MM.1S (cell line): ENCODE results near the gene FRY.

Experiments used
- EZH2 ChIP-seq: fragments of 300-600 bp; sonication (generic); optimal IDR thresholded peaks from 2 replicates; pipeline ENCODE3; 2017; ENCODE audit warnings: low read depth, mild to moderate bottlenecking, antibody characterized with exemption, low read length, mixed read lengths
- EZH2phosphoT487 ChIP-seq: fragments of 300-600 bp; sonication (generic); IDR thresholded peaks from 2 replicates; pipeline ENCODE4 v1.6.1; 2018; ENCODE audit warnings: antibody characterized with exemption, low read length
- TF ChIP-seq, protein P1 (sequence below): fragments of 300-600 bp; sonication (generic); IDR thresholded peaks from 2 replicates; pipeline ENCODE4 v1.5.1; 2016; ENCODE audit warnings: antibody characterized with exemption, low read length, mixed read lengths

DNA sequence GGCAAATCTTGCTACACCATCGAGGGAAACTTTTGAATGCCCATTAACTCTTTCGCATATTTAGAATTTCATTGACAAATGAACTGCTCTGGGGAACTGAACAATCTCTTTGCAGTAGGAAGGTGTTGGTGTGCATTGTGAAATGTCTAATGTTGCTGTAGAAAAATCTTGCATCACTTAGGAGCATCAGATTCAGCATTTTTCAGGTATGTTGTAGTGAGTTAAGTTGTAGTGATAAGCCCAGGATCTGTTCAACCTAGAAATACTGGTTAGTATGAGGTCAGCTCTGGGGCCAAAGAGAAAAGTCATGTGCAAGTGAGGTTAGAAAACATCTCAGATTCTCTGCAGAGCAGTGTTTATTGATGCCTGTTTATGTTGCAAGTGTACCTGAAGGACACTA, 4.1 kb downstream of the FRY start:
- TF ChIP-seq, protein P1, sequence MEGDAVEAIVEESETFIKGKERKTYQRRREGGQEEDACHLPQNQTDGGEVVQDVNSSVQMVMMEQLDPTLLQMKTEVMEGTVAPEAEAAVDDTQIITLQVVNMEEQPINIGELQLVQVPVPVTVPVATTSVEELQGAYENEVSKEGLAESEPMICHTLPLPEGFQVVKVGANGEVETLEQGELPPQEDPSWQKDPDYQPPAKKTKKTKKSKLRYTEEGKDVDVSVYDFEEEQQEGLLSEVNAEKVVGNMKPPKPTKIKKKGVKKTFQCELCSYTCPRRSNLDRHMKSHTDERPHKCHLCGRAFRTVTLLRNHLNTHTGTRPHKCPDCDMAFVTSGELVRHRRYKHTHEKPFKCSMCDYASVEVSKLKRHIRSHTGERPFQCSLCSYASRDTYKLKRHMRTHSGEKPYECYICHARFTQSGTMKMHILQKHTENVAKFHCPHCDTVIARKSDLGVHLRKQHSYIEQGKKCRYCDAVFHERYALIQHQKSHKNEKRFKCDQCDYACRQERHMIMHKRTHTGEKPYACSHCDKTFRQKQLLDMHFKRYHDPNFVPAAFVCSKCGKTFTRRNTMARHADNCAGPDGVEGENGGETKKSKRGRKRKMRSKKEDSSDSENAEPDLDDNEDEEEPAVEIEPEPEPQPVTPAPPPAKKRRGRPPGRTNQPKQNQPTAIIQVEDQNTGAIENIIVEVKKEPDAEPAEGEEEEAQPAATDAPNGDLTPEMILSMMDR = no peak
- no peak for TF ChIP-seq EZH2phosphoT487
- TF ChIP-seq EZH2 = no peak
